Measurements from ENCODE around the gene HEG1. TPM values are rescaled to one million over a fixed set of nuclear protein-coding genes. Genes with fewer than 3 reads are reported as not detected.

HEG1 gene
- total and polyA plus RNA-seq, 2 experiments from 2014 or later: 1.8 to 8.8 TPM

- H3K27me3 ChIP-seq (ENCODE audit: insufficient read depth): no peaks in the 10 kb centered on the region
- H3K4me1 ChIP-seq (ENCODE audit: insufficient read depth): peaks cover 12% of the 10 kb centered on the region
- H3F3A ChIP-seq (replicated peaks; ENCODE audit: low read depth): no peaks in the 10 kb centered on the region
- H3K79me2 ChIP-seq (replicated peaks; ENCODE audit: insufficient read depth): no peaks in the 10 kb centered on the region
- Mint-ChIP-seq H3K27me3 (ENCODE audit: insufficient read depth, low read depth, poor library complexity) (peaks cover 9% of the 10 kb centered on the region), H3K4me1 (peaks cover 27% of the 10 kb centered on the region), H3K4me3 (no peak overlapping the region), H3K36me3 (ENCODE audit: low read depth) (peaks cover 12% of the 10 kb centered on the region; the same call in 2 of the 3 replicates), H3K27ac (no peak overlapping the region), H3K9me3 (no peaks in the 10 kb centered on the region)
- H3K4me3 ChIP-seq: no peak overlapping the region
- no peaks in the 10 kb centered on the region for H3K36me3 ChIP-seq (ENCODE audit: insufficient read depth)
- H4K20me1 ChIP-seq (replicated peaks; ENCODE audit: insufficient read depth): no peaks in the 10 kb centered on the region
- no peak for DNase-seq (ENCODE audit: low spot score)
- no peak for ATAC-seq
- no peak overlapping the region for H2AFZ ChIP-seq
- H3K9me2 ChIP-seq (ENCODE audit: insufficient read depth): no peaks in the 10 kb centered on the region
- no peak for TF ChIP-seq ZNF462 (CRISPR knock-in tag; IDR thresholded peaks at IDR 0.05)
- TF ChIP-seq EZH2phosphoT487 (IDR thresholded peaks at IDR 0.05; ENCODE audit: unreplicated experiment): no peak
- TF ChIP-seq CTCF (conservative IDR thresholded peaks at IDR 0.05; ENCODE audit: low read depth in 2 of 2): no peak
- no peak for TF ChIP-seq REST (IDR thresholded peaks at IDR 0.05; ENCODE audit: unreplicated experiment)
- no peak for TF ChIP-seq ZNF331 (CRISPR knock-in tag; IDR thresholded peaks at IDR 0.05; ENCODE audit: low read depth)
- TF ChIP-seq POLR2AphosphoS5 (IDR thresholded peaks at IDR 0.05; ENCODE audit: low read depth): no peak
- TF ChIP-seq ETS1 (IDR thresholded peaks at IDR 0.05): no peak
- no peak for TF ChIP-seq ZNF114 (CRISPR knock-in tag; IDR thresholded peaks at IDR 0.05)
- no peak for TF ChIP-seq NANOG (IDR thresholded peaks at IDR 0.05; ENCODE audit: borderline replicate concordance)
- no peak for TF ChIP-seq CREB1 (CRISPR knock-in tag; IDR thresholded peaks at IDR 0.05; ENCODE audit: low read depth)
- no peak for TF ChIP-seq JUNB (IDR thresholded peaks at IDR 0.05; ENCODE audit: unreplicated experiment)
- no peak for TF ChIP-seq EZH2 (IDR thresholded peaks at IDR 0.05; ENCODE audit: low read depth, unreplicated experiment)
- no peak for TF ChIP-seq STAT1 (IDR thresholded peaks at IDR 0.05; ENCODE audit: unreplicated experiment)
- no peak overlapping the region for H3K27ac ChIP-seq (ENCODE audit: low read depth)
- no peak overlapping the region for H3K4me2 ChIP-seq
Observed at GRCh38 chr3:124998247-124998630, 57.6 kb downstream of the HEG1 start.
